GM10847 (cell line): ENCODE data around the gene ADCY2.

Source experiments
- POLR2A ChIP-seq: IDR thresholded peaks from 2 replicates; pipeline ENCODE4 v1.6.1; 2011; ENCODE audit not compliant: insufficient read length; ENCODE audit errors: extremely low read depth

Gene ADCY2

GRCh38 chr5:7418276-7418675, 22.3 kb downstream of the ADCY2 start:
- TF ChIP-seq POLR2A = no peak

GRCh38 chr5:7419367-7419766, 23.4 kb downstream of the ADCY2 start:
- no peak for TF ChIP-seq POLR2A

DNA sequence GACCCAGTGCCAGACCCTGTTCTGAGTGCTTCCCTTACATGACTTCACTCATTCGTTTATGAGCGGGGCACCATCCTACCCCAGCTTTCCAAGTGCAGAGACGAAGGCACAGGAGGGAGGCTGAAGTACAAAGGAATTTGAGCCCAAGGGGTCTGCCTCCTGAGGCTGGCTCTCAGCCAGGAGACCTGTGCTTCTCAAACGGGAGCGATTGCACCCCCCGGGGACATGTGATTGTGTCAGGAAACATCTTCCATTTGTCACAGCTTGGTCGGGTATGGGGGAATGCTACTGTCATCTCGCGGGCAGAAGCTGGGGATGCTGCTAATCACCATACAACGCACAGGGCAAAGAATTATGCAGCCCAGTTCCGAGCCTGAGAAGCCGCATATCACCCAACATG, 23.9 kb downstream of the ADCY2 start:
- no peak for TF ChIP-seq POLR2A

DNA sequence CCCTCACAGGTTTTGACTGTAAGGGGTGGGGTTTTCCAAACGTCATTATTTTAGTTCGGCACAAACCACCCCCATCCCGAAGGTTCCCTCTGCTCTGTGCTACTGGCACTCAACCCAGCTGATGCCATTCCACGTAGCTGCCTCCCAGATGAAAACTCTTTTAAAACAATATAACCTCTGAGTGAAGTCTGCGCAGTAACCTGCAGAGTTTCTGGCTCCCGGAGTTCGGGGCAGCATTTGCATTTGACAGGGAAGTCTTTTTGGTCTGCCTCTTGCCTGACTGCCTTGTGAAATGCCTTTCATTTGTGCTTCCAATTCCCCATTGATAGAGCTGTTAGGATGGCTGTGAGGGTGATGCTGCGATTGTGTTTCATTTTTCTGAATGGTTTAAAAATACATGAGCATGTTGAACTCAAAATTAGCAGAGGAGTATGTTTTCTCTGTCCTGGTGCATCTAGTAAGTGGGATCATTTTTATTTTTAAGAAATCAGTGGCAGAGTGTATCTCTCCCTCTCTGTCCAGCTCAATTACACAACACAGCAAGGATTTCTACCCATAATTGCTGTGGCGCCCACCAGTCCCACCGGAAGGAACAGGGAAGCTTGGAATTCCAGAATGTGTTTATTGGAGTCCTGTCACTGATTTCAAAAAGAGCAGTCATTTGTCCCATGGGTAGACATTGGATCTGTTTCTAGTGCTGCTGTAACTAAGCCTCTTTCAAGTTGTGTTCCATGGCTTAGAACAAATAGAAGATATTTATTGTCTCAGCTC, 24.8 kb downstream of the ADCY2 start:
- no peak for TF ChIP-seq POLR2A

DNA sequence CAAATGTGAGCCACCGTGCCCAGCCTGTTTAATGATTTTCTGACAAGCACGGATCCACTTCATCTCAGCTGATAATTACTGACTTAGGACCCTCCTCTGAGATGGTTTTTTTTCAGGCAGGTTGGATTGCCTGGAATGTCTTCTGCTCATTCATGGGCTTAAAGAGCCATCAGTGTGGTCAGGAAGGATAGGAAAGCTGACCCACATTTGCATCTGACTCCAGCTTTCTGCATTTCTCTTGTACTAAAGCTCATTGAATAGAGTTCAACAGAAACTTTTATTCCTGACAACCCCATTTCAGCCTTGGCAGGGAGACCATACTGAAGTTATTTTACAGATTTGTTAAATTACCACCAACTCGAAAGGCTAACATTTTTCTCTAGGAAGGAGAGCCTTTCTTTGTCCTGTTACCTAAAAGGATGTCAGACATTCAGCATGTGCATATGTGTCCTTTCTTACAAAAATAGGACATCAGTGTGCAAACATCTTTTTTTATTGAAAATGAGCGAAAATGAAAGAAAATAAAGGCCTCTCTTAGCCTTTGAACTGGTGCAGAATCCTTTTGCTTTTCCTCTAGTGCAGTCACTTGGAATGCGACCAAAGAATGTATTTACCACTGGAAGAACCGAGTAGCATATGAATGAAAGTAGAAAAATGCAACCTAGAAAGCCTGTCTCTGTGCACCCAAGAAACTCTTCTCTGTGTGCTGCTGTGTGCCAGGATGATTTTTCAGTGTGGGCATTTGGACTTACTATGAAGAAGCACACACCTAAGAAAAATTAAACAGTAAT, 26.6 kb downstream of the ADCY2 start:
- no peak for TF ChIP-seq POLR2A

DNA sequence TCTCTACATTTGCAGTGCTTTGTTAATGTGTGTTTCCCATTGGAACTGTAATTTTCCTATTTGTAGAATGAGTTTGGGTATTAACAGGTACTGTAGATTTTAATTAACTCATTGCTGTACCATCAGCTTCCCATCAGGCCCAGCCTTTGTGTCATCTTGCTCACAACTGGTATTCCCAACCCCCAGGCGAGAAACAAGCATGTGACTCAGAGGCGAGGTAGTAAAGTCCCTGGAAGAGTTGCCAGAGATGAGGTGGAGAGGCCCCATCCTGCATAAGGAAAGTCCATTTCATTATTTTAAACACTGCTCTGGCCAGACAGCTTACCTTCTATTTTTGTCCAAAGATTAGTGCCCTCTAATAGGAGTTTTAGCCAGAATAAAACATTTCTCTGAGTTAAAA, 29.9 kb downstream of the ADCY2 start:
- no peak for TF ChIP-seq POLR2A

- no peak for TF ChIP-seq POLR2A
Measured at GRCh38 chr5:7426284-7426683, 30.3 kb downstream of the ADCY2 start.

DNA sequence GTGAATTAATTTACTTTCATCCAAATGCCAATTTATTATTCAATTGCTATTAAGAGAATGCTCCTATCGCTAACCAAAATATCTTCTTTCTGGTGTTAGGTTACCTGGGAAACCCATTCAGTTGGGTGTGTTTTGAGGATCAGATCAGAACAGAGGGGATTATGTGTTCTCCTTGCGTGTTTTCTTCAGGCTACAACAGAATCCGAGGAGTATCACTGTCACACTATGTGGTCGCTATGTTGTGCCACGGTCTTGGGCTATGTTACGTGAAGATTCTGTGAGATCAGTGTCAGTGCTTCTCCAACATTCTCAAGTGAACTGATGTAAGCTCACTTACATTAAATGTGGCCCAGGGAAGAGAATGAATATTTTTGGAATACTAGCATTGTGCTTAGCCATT, 39.0 kb downstream of the ADCY2 start:
- no peak for TF ChIP-seq POLR2A

GRCh38 chr5:7435503-7435902, 39.6 kb downstream of the ADCY2 start:
- no peak for TF ChIP-seq POLR2A

DNA sequence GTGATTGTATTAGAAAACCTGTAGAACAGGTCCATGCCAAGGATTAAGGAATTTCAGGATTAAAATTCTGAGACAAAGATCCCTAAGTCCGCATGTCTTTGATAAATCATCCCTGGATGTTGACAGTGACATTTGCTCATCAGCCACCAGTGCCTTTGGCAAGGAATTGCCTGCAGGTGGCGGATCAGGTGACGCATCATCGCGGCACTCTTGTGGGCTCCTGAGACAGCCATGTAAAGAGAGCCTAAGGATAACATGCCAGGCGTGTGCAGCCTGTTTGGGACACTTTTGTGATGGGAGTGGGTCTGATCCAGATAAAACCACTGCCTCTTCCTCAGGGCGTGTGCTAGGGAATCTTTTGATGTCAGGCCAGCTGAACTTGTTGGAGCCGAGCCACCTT, 40.6 kb downstream of the ADCY2 start:
- no peak for TF ChIP-seq POLR2A

DNA sequence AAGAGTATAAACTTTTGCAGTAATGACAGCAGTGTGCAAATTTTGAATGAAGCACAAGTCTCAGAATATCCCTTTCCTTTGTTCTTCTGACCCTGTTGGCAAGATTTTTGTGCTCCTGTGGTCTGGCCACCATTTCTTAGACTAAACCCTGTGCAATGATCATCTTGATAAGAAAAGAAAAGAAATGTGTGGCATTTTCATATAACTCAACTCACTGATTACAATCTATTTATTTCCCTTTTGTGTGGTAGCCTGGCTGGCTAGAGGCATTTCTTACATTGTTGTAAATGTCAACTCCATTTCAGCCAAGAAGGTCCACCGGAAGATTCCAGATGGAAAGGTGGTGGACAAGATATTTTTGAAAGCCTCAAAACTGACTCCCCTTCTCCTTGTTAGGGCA, 41.9 kb downstream of the ADCY2 start:
- TF ChIP-seq POLR2A = no peak

DNA sequence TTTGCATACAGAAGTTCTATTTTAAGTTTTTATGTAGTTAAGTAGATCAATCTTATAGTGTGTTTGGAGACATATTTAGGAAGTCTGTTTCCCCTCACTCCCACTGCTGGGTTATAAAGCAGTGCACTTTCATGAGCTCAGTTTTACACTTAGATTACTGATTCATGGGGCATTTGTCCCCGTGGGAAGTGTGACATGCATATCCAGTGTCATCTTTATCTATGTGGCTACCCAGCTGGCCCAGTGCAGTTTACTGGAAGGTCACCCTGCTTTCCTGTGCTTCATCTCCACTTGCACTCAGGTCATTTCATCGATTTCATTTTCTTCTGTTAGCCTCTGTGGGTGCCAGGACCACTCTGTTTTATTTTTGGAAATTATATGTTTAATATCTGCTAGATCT, 49.1 kb downstream of the ADCY2 start:
- no peak for TF ChIP-seq POLR2A

DNA sequence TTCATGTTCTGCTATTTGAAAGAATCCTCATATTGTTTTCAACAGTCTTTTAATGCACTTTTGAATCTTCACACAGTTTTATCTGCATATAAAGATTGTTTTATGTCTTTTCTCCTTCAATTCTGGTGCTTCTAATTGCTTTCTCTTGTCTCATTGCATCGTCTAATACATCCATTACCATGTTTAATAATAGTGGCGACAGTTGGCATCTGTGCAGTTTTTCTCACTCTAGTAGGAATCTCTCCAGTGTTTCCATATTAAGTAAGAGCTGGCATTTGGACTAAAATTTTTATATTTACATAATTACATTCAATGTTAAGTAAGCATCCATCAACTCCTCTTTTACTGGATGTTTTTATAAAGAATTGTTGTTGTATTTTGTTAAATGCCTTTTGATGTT, 49.9 kb downstream of the ADCY2 start:
- TF ChIP-seq POLR2A = no peak

DNA sequence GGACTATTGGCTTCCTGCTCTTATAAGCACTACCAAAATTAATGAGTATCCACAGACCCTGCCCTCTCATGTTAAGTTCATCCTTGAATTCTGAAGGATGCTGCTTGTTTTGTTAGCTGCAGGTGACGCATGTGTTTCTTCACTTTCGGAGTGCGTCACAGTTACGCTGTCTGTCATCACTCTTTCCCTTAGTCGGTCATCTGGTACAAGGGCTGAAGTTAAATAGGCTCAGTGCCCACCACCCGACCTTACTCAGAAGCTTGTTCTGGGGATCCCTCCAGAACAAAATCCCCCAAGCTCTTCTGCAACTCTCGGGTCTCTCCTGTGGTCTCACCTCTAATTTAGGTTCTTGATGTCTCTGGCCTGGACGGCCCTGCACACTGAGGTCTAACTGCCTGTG, 51.0 kb downstream of the ADCY2 start:
- TF ChIP-seq POLR2A = no peak

DNA sequence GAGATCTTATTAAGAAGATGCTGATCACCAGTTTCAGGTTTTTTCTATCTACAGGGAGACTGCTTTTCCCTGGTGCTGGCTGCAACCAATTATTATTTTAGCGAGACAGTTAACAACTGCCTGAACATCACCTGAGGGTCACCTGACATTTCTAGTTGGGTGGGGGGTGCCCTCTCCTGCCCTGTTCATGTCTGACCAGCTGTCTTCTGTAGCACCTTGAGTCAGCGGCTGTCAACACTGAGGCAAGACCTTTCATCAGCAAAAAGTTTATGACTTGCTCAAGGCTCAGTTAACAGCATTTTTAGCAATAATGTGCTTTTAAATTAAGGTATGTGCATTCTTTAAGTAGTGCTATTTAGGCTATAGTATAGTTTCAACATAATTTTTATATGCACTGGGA, 58.0 kb downstream of the ADCY2 start:
- no peak for TF ChIP-seq POLR2A

DNA sequence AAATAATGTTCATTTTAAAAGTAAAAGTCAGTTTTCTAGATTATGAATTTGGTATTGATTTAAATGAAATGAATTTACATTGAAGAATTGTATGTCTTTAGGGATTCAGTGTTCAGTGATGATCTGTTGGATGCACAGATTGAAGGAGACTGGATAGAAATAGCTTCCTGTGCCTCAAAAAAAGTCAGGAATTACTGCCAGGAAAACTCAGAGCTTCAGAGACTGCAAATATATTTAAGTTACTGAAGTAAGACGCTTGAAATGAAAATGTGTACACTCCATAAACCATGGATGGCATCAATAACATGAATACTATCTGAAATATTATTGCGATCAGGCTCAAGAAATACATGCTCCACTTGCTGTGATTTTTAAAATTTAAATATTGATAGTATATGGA, 60.3 kb downstream of the ADCY2 start:
- no peak for TF ChIP-seq POLR2A

DNA sequence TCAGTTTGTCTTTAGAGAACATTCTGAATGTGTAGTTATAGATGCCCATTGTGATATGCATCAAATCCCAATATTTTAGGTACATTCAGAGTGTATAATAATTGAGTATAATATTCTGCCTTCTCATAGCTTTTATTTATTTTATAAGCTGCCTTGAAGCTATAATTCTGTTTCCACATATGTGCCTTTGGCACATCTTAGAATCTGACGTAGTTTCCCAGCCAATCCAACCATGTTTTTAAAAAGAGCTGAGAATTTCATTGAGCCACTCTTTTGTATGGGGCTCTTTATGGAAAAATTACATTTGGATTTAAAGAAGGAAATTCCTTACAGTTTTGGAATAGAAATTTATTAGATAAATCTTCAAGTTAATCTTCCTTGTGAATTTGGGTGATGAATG, 65.4 kb downstream of the ADCY2 start:
- TF ChIP-seq POLR2A = no peak
